GM15510 (cell line): ENCODE measurements around the gene LHPP.

Experiments used
- POLR2A ChIP-seq: IDR thresholded peaks from 3 replicates; pipeline ENCODE4 v1.6.1; 2011; ENCODE audit warnings: borderline replicate concordance; ENCODE audit not compliant: insufficient read length; ENCODE audit errors: extremely low read depth

LHPP gene

GRCh38 chr10:124646483-124647352, 185.1 kb downstream of the LHPP start:
- no peak for TF ChIP-seq POLR2A

- TF ChIP-seq POLR2A, result no peak
Measured at GRCh38 chr10:124647421-124648130, 186.0 kb downstream of the LHPP start.

- no peak for TF ChIP-seq POLR2A
Measured at GRCh38 chr10:124648131-124648475, 186.5 kb downstream of the LHPP start.

GRCh38 chr10:124648738-124649137, 187.1 kb downstream of the LHPP start:
- no peak for TF ChIP-seq POLR2A

GRCh38 chr10:124649214-124649613, 187.6 kb downstream of the LHPP start:
- no peak for TF ChIP-seq POLR2A

GRCh38 chr10:124650263-124650662, 188.6 kb downstream of the LHPP start:
- TF ChIP-seq POLR2A, result no peak

GRCh38 chr10:124650820-124651401, 189.3 kb downstream of the LHPP start:
- no peak for TF ChIP-seq POLR2A

GRCh38 chr10:124651402-124651891, 189.8 kb downstream of the LHPP start:
- no peak for TF ChIP-seq POLR2A

GRCh38 chr10:124652200-124652599, 190.6 kb downstream of the LHPP start:
- no peak for TF ChIP-seq POLR2A

- no peak for TF ChIP-seq POLR2A
Measured at GRCh38 chr10:124652701-124653100, 191.1 kb downstream of the LHPP start.

- no peak for TF ChIP-seq POLR2A
Measured at GRCh38 chr10:124653311-124653710, 191.7 kb downstream of the LHPP start.

- no peak for TF ChIP-seq POLR2A
Measured at GRCh38 chr10:124653811-124654651, 192.4 kb downstream of the LHPP start.

- no peak for TF ChIP-seq POLR2A
Measured at GRCh38 chr10:124654686-124655085, 193.1 kb downstream of the LHPP start.
